SK-N-SH (cell line): ENCODE measurements around the gene LRP4.

Source experiments
- CHD2 ChIP-seq: fragments of 150-350 bp; IDR thresholded peaks from 2 replicates; pipeline ENCODE4 v1.6.1; 2018; ENCODE audit warnings: low read length; ENCODE audit not compliant: partially characterized antibody
- CTCF ChIP-seq: fragments of 200-600 bp; sonication (generic); IDR thresholded peaks from 2 replicates; pipeline ENCODE4 v1.6.1; 2017; ENCODE audit warnings: antibody characterized with exemption, mild to moderate bottlenecking, moderate library complexity
- SMC3 ChIP-seq: IDR thresholded peaks from 2 replicates; pipeline ENCODE4 v1.6.1; 2012; ENCODE audit warnings: low read depth, low read length, improper control_type of control experiment
- YY1 ChIP-seq: IDR thresholded peaks from 2 replicates; pipeline ENCODE4 v1.4.0; 2012; ENCODE audit warnings: low read depth, mild to moderate bottlenecking

GRCh38 chr11:46902694-46903093, 15.7 kb downstream of the LRP4 start:
- no peak for TF ChIP-seq YY1
- TF ChIP-seq CTCF: no peak
- TF ChIP-seq CHD2: no peak
- no peak for TF ChIP-seq SMC3
